OCI-LY3 (cell line): ENCODE data around the gene SENP3.
A peak's percentile ranks its signal among the peaks of the same experiment; 100 is the strongest.

Experiments used
- H2AFZ ChIP-seq: fragments of 200-600, 300-600 bp; shearing (Covaris generic); 2 replicates; pipeline ENCODE4 v1.6.0; 2014; ENCODE audit warnings: antibody characterized with exemption, low read depth, low read length
- H3K27ac ChIP-seq: fragments of 200-600, 300-600 bp; sonication (generic); 2 replicates; pipeline ENCODE4 v1.5.1; 2014; ENCODE audit warnings: mild to moderate bottlenecking, low read length, moderate library complexity, mixed read lengths
- H3K27me3 ChIP-seq: fragments of 200-600, 300-600 bp; sonication (generic); 2 replicates; pipeline ENCODE4 v1.6.1; 2014; ENCODE audit warnings: low read depth, low read length, mixed read lengths
- H3K36me3 ChIP-seq: fragments of 200-600, 300-600 bp; sonication (generic); replicated peaks from 2 replicates; pipeline ENCODE3; 2014; ENCODE audit warnings: low read depth, low read length, mixed read lengths
- H3K4me1 ChIP-seq: fragments of 300-600, 200-600 bp; sonication (generic); 2 replicates; pipeline ENCODE4 v1.6.1; 2014; ENCODE audit warnings: low read length, mixed read lengths
- H3K4me2 ChIP-seq: fragments of 200-600, 300-600 bp; sonication (generic); 2 replicates; pipeline ENCODE4 v1.6.1; 2014; ENCODE audit warnings: low read length, mixed read lengths
- H3K4me3 ChIP-seq: fragments of 300-600, 200-600 bp; sonication (generic); 2 replicates; pipeline ENCODE4 v1.5.1; 2014; ENCODE audit warnings: antibody characterized with exemption, mild to moderate bottlenecking, low read length, moderate library complexity
- H3K79me2 ChIP-seq: fragments of 300-600, 200-600 bp; shearing (Covaris generic); 2 replicates; pipeline ENCODE4 v1.6.1; 2014; ENCODE audit warnings: mild to moderate bottlenecking, low read length, mixed read lengths
- H3K9ac ChIP-seq: fragments of 300-600, 200-600 bp; shearing (Covaris generic); 2 replicates; pipeline ENCODE4 v1.6.0; 2014; ENCODE audit warnings: mild to moderate bottlenecking, low read length, moderate library complexity
- H3K9me3 ChIP-seq: fragments of 200-600, 300-600 bp; shearing (Covaris generic); 2 replicates; pipeline ENCODE4 v1.6.1; 2014; ENCODE audit warnings: low read length, mixed read lengths; ENCODE audit not compliant: insufficient read depth
- H4K20me1 ChIP-seq: fragments of 200-600, 300-600 bp; sonication (generic); 2 replicates; pipeline ENCODE4 v1.6.1; 2016; ENCODE audit warnings: low read length, mixed read lengths; ENCODE audit not compliant: insufficient read depth
- CTCF ChIP-seq: fragments of 200-600, 300-600 bp; sonication (generic); IDR thresholded peaks from 2 replicates; pipeline ENCODE4 v1.5.1; 2014; ENCODE audit warnings: antibody characterized with exemption, low read length, low read depth
- EZH2phosphoT487 ChIP-seq: fragments of 200-600 bp; shearing (Covaris generic); IDR thresholded peaks from 2 replicates; pipeline ENCODE4 v1.6.1; 2018; ENCODE audit warnings: antibody characterized with exemption, mixed run types, low read depth

The SENP3 gene

DNA sequence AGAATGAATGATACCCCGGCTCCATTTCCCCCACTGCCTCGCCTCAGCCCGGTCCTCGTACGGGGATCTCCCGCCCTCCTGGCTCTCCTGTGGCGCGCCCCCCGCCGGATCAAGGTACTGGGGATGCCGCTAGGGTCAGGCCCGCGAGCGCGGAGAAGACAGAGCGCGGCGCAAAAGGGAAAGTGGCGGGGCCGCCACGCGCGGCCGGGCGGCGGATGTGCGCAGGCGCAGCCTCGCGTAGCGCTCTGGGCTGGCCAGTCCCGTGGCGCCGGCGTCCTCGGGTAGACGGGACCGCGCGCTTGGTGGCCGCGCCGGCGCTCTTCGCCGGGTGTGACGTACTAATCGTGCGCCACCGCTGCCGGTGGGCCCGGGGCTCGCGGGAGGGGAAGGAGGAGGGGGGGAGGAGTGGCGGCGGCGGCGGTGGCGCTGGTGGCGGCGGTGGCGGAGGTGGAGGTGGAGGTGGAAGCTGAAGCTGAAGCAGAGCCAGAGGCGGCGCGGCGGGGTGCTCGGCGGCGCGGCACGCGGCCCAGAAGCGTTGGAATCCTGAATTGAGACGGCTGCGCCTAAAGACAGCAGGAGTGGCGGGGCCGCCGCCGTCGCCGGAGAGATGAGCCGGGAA, at the start of gene SENP3:
SENP3 (plus strand) TSS at position 331 of the 619 bp plus-strand sequence. CDS start 1,158 bp downstream, outside the sequence.
- no peak for TF ChIP-seq EZH2phosphoT487
- no peak for TF ChIP-seq CTCF
- H3K36me3 ChIP-seq = peaks cover 12% of the 10 kb centered on the region
- no peaks in the 10 kb centered on the region for H3K9me3 ChIP-seq
- H3K79me2 ChIP-seq = peaks cover 45% of the 10 kb centered on the region
- H3K4me2 ChIP-seq = peak within 1 kb of the TSS; percentile 100
- H4K20me1 ChIP-seq = no peaks in the 10 kb centered on the region
- peak within 1 kb of the TSS; percentile 77 for H3K27ac ChIP-seq
- H3K4me3 ChIP-seq = peak within 1 kb of the TSS; percentile 90
- no peaks in the 10 kb centered on the region for H3K27me3 ChIP-seq
- H2AFZ ChIP-seq = no peak within 1 kb of the TSS
- H3K9ac ChIP-seq = peak within 1 kb of the TSS; percentile 85
- peaks cover 42% of the 10 kb centered on the region for H3K4me1 ChIP-seq

DNA sequence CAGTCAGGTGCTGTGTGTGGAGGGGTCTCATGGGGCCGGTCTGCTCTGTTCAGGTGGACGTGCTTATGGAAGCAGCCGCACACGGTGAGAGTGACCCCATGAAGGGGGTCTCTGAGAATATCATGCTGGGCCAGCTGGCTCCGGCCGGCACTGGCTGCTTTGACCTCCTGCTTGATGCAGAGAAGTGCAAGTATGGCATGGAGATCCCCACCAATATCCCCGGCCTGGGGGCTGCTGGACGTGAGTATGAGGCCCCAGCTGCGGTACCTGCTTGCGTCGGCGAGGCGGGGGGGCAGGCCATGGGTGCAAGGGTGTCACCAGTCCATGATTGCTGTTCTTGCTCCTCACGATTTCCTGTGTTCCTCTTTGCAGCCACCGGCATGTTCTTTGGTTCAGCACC, 49.6 kb upstream of the SENP3 start:
- no peak overlapping the region for H3K27ac ChIP-seq
- H3K4me3 ChIP-seq = no peak overlapping the region
- no peaks in the 10 kb centered on the region for H3K9me3 ChIP-seq
- H3K9ac ChIP-seq = no peak overlapping the region
- H3K27me3 ChIP-seq = no peaks in the 10 kb centered on the region
- no peak overlapping the region for H2AFZ ChIP-seq
- peaks cover 22% of the 10 kb centered on the region for H3K36me3 ChIP-seq
- no peak overlapping the region for H3K4me2 ChIP-seq
- no peaks in the 10 kb centered on the region for H3K79me2 ChIP-seq
- H4K20me1 ChIP-seq = no peaks in the 10 kb centered on the region
- no peaks in the 10 kb centered on the region for H3K4me1 ChIP-seq
- TF ChIP-seq CTCF (no peak), EZH2phosphoT487 (no peak)

DNA sequence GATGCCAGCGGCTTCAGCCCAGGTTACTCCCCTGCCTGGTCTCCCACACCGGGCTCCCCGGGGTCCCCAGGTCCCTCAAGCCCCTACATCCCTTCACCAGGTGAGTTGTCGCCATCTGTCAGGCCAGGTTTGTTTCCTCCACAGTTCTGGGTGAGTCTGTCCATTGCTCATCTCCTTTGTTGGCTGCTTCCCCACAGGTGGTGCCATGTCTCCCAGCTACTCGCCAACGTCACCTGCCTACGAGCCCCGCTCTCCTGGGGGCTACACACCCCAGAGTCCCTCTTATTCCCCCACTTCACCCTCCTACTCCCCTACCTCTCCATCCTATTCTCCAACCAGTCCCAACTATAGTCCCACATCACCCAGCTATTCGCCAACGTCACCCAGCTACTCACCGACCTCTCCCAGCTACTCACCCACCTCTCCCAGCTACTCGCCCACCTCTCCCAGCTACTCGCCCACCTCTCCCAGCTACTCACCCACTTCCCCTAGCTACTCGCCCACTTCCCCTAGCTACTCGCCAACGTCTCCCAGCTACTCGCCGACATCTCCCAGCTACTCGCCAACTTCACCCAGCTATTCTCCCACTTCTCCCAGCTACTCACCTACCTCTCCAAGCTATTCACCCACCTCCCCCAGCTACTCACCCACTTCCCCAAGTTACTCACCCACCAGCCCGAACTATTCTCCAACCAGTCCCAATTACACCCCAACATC, 48.7 kb upstream of the SENP3 start:
- H3K9me3 ChIP-seq = no peaks in the 10 kb centered on the region
- peaks cover 21% of the 10 kb centered on the region for H3K36me3 ChIP-seq
- no peak overlapping the region for H3K9ac ChIP-seq
- no peaks in the 10 kb centered on the region for H3K79me2 ChIP-seq
- TF ChIP-seq EZH2phosphoT487 (no peak), CTCF (no peak)
- no peak overlapping the region for H3K4me3 ChIP-seq
- H3K4me1 ChIP-seq = no peaks in the 10 kb centered on the region
- no peaks in the 10 kb centered on the region for H4K20me1 ChIP-seq
- no peaks in the 10 kb centered on the region for H3K27me3 ChIP-seq
- H3K4me2 ChIP-seq = no peak overlapping the region
- H3K27ac ChIP-seq = no peak overlapping the region
- no peak overlapping the region for H2AFZ ChIP-seq

DNA sequence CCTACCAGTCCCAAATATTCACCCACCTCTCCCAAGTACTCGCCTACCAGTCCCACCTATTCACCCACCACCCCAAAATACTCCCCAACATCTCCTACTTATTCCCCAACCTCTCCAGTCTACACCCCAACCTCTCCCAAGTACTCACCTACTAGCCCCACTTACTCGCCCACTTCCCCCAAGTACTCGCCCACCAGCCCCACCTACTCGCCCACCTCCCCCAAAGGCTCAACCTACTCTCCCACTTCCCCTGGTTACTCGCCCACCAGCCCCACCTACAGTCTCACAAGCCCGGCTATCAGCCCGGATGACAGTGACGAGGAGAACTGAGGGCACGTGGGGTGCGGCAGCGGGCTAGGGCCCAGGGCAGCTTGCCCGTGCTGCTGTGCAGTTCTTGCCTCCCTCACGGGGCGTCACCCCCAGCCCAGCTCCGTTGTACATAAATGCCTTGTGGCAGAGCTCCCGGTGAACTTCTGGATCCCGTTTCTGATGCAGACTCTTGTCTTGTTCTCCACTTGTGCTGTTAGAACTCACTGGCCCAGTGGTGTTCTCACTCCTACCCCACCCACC, 47.8 kb upstream of the SENP3 start:
- Histone ChIP-seq H3K4me3 (no peak overlapping the region), H3K27ac (no peak overlapping the region), H3K27me3 (no peaks in the 10 kb centered on the region), H3K4me2 (no peak overlapping the region), H4K20me1 (no peaks in the 10 kb centered on the region), H3K9ac (no peak overlapping the region), H3K9me3 (no peaks in the 10 kb centered on the region), H3K79me2 (no peaks in the 10 kb centered on the region), H3K36me3 (peaks cover 15% of the 10 kb centered on the region), H2AFZ (no peak overlapping the region), H3K4me1 (no peaks in the 10 kb centered on the region)
- no peak for TF ChIP-seq EZH2phosphoT487
- no peak for TF ChIP-seq CTCF
